ENCODE data around the gene ULBP1. TPM values are rescaled to one million over a fixed set of nuclear protein-coding genes. Genes with fewer than 3 reads are reported as not detected.
"Not testable (repeated sequence)": the region's sequence is repeated elsewhere in the genome, so short reads cannot be mapped to it uniquely, and the experiment has no call there.

ULBP1 gene
- total RNA-seq, 2 experiments from 2014 or later: 2.5 to 2.7 TPM

GRCh38 chr6:149940672-149940982, 23.1 kb upstream of the ULBP1 start:
- POLR2A ChIA-PET: interaction anchor here (1.0 kb wide), 1 partner anchor 50 kb away, joined by 4 read pairs; no protein-coding TSS in a partner anchor
- H3K36me3 Mint-ChIP-seq (ENCODE audit: low read depth): no peaks in the 10 kb centered on the region
- H3K9me3 Mint-ChIP-seq: no peaks in the 10 kb centered on the region
- H3K27ac Mint-ChIP-seq: no peak overlapping the region
- peak overlapping the region; percentile 26 for H3K4me3 Mint-ChIP-seq
- CTCF ChIA-PET: interaction anchor here (1.0 to 1.5 kb wide), 3 partner anchors 22 to 131 kb away, joined by 3 to 7 read pairs (median 3); no protein-coding TSS in a partner anchor
- DNase-seq (no peak), ATAC-seq (no peak)
- peaks cover 47% of the 10 kb centered on the region for H3K27me3 Mint-ChIP-seq
- peaks cover 25% of the 10 kb centered on the region for H3K4me1 Mint-ChIP-seq (ENCODE audit: low read depth)
- TF ChIP-seq CTCF (IDR thresholded peaks at IDR 0.05): no peak
- intact Hi-C loops (cut with micrococcal nuclease): no loop called here

- Mint-ChIP-seq H3K36me3 (ENCODE audit: low read depth) (no peaks in the 10 kb centered on the region), H3K4me1 (ENCODE audit: low read depth) (peaks cover 25% of the 10 kb centered on the region), H3K27me3 (peaks cover 38% of the 10 kb centered on the region), H3K9me3 (no peaks in the 10 kb centered on the region), H3K4me3 (peak within 1 kb of the TSS; percentile 77), H3K27ac (peak within 1 kb of the TSS; percentile 68)
- ChIA-PET POLR2A (no interaction called here), CTCF (interaction anchor here (1.0 to 1.5 kb wide), 2 partner anchors 75 to 129 kb away, joined by 3 to 7 read pairs; no protein-coding TSS in a partner anchor)
- DNase-seq: peak; percentile 96
- ATAC-seq: peak; percentile 94
- TF ChIP-seq CTCF (IDR thresholded peaks at IDR 0.05): no peak
- intact Hi-C loops (cut with micrococcal nuclease): no loop called here
Measured at GRCh38 chr6:149941583-149942460, 21.9 kb upstream of the ULBP1 start, which contains the start of gene ULBP2. TSS of gene ULBP2 (plus strand) at chr6:149942014. CDS start at chr6:149942073, 59 bp downstream.

GRCh38 chr6:149942461-149942829, 21.3 kb upstream of the ULBP1 start:
- H3K27me3 Mint-ChIP-seq: peaks cover 32% of the 10 kb centered on the region
- CTCF ChIA-PET: no interaction called here
- H3K4me3 Mint-ChIP-seq: peak overlapping the region; percentile 77

GRCh38 chr6:149943321-149943720, 20.4 kb upstream of the ULBP1 start:
- CTCF ChIA-PET; H3K4me3 Mint-ChIP-seq; intact Hi-C loops (cut with micrococcal nuclease); ATAC-seq; H3K27ac Mint-ChIP-seq; H3K36me3 Mint-ChIP-seq (ENCODE audit: low read depth); POLR2A ChIA-PET; DNase-seq; H3K9me3 Mint-ChIP-seq: not testable (repeated sequence)
- Mint-ChIP-seq H3K4me1 (ENCODE audit: low read depth) (peaks cover 23% of the 10 kb centered on the region), H3K27me3 (peaks cover 33% of the 10 kb centered on the region)

More at GRCh38 chr6:149942461-149942829, 21.3 kb upstream of the ULBP1 start:
- H3K9me3 Mint-ChIP-seq: no peaks in the 10 kb centered on the region
- DNase-seq: no peak
- H3K36me3 Mint-ChIP-seq (ENCODE audit: low read depth): no peaks in the 10 kb centered on the region
- intact Hi-C loops (cut with micrococcal nuclease): no loop called here
- no peak for TF ChIP-seq CTCF (IDR thresholded peaks at IDR 0.05)
- peaks cover 25% of the 10 kb centered on the region for H3K4me1 Mint-ChIP-seq (ENCODE audit: low read depth)
- POLR2A ChIA-PET: no interaction called here
- ATAC-seq: no peak
- no peak overlapping the region for H3K27ac Mint-ChIP-seq

GRCh38 chr6:149945276-149945675, 18.5 kb upstream of the ULBP1 start:
- CTCF ChIA-PET; H3K27ac Mint-ChIP-seq; H3K4me3 Mint-ChIP-seq; intact Hi-C loops (cut with micrococcal nuclease); H3K36me3 Mint-ChIP-seq (ENCODE audit: low read depth); POLR2A ChIA-PET; ATAC-seq; H3K9me3 Mint-ChIP-seq; DNase-seq; H3K4me1 Mint-ChIP-seq (ENCODE audit: low read depth): not testable (repeated sequence)
- peaks cover 28% of the 10 kb centered on the region for H3K27me3 Mint-ChIP-seq

- H3K4me3 Mint-ChIP-seq; POLR2A ChIA-PET; CTCF ChIA-PET; ATAC-seq; H3K27ac Mint-ChIP-seq; H3K36me3 Mint-ChIP-seq (ENCODE audit: low read depth); intact Hi-C loops (cut with micrococcal nuclease); H3K4me1 Mint-ChIP-seq (ENCODE audit: low read depth); DNase-seq; H3K9me3 Mint-ChIP-seq: not testable (repeated sequence)
- H3K27me3 Mint-ChIP-seq: peaks cover 29% of the 10 kb centered on the region
Measured at GRCh38 chr6:149946631-149947030, 17.1 kb upstream of the ULBP1 start.

GRCh38 chr6:149947533-149947932, 16.2 kb upstream of the ULBP1 start:
- DNase-seq; H3K9me3 Mint-ChIP-seq; intact Hi-C loops (cut with micrococcal nuclease); H3K4me1 Mint-ChIP-seq (ENCODE audit: low read depth); H3K36me3 Mint-ChIP-seq (ENCODE audit: low read depth); POLR2A ChIA-PET; H3K4me3 Mint-ChIP-seq; H3K27ac Mint-ChIP-seq; ATAC-seq: not testable (repeated sequence)
- CTCF ChIA-PET: interaction anchor here (2.7 kb wide), 1 partner anchor 69 kb away, joined by 5 read pairs; no protein-coding TSS in a partner anchor
- peaks cover 31% of the 10 kb centered on the region for H3K27me3 Mint-ChIP-seq
